Duodenal mucosa (tissue), 2 donors: Measurements from ENCODE around the gene PRXL2B.
"Not testable (repeated sequence)": the region's sequence is repeated elsewhere in the genome, so short reads cannot be mapped to it uniquely, and the experiment has no call there.

Experiments
- H3K27ac ChIP-seq: one replicate; pipeline ENCODE4 v1.7.0; 2013; ENCODE audit warnings: low read depth, low read length
- H3K27me3 ChIP-seq, 2 donors: one replicate each; pipeline ENCODE4 v1.7.0; 2013; ENCODE audit warnings: low read length in 2 of 2, control low read depth in 1 of 2; ENCODE audit not compliant: insufficient read depth in 2 of 2, control insufficient read depth in 1 of 2
- H3K36me3 ChIP-seq, 2 donors: one replicate each; pipeline ENCODE4 v1.7.0; 2013; ENCODE audit warnings: low read length in 2 of 2, control low read depth in 1 of 2; ENCODE audit not compliant: insufficient read depth in 2 of 2, control insufficient read depth in 1 of 2
- H3K4me1 ChIP-seq, 2 donors: one replicate each; pipeline ENCODE4 v1.7.0; 2013; ENCODE audit warnings: low read length in 2 of 2, control low read depth in 1 of 2; ENCODE audit not compliant: insufficient read depth in 2 of 2, control insufficient read depth in 1 of 2
- H3K4me3 ChIP-seq, 2 donors: one replicate each; pipeline ENCODE4 v1.7.0; 2013; ENCODE audit warnings: low read length in 2 of 2, low read depth in 1 of 2
- H3K9ac ChIP-seq, 2 donors: one replicate each; pipeline ENCODE4 v1.7.0; 2013; ENCODE audit warnings: low read length in 2 of 2, low read depth in 1 of 2
- H3K9me3 ChIP-seq, 2 donors: one replicate each; pipeline ENCODE4 v1.7.0; 2013; ENCODE audit warnings: low read length in 2 of 2, control low read depth in 1 of 2; ENCODE audit not compliant: control insufficient read depth in 1 of 2

PRXL2B gene

DNA sequence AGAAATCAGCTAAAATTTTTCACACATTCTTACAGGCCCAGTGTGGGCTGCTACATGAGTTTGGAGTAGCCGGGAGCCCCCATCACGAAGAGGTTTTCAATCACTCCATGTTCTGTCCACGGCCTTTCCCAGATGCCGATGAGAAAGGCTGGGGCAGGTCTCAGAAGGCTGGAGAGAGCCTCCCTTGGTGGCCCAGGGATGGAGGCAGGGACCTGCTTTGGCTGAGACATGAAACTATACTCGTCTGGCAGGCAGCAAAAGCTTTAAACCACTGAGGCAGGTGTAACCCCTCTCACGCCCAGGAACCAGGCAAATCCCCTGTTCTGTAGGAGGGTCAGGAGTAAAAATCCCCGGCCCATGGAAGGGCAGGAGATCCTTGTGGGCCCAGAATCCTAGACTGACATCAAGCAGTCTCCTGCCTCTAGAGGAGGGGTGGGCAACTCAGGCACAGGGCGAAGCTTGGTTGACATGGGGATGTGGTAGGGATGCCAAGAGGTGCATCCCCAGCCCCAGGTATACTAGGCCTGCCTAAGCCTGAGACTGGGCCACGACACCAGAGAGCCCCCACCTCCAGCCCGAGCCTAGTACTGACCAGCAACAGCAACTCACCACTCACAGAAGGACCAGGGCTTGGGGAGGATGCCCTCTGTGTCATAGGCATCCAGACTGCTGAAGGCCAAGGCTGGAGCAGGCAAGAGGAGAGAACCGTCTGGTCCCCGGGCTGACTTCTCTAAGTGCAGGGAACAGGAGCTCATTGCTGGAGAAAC is 37.2 kb downstream of the PRXL2B start:
- H3K9me3 ChIP-seq, result no peaks in the 10 kb centered on the region
- no peak overlapping the region for H3K4me3 ChIP-seq
- no peak overlapping the region for H3K27ac ChIP-seq
- no peaks in the 10 kb centered on the region for H3K36me3 ChIP-seq
- no peaks in the 10 kb centered on the region for H3K4me1 ChIP-seq
- H3K27me3 ChIP-seq, result peaks cover 18 to 22% of the 10 kb centered on the region in 2 donors
- H3K9ac ChIP-seq, result no peak overlapping the region

DNA sequence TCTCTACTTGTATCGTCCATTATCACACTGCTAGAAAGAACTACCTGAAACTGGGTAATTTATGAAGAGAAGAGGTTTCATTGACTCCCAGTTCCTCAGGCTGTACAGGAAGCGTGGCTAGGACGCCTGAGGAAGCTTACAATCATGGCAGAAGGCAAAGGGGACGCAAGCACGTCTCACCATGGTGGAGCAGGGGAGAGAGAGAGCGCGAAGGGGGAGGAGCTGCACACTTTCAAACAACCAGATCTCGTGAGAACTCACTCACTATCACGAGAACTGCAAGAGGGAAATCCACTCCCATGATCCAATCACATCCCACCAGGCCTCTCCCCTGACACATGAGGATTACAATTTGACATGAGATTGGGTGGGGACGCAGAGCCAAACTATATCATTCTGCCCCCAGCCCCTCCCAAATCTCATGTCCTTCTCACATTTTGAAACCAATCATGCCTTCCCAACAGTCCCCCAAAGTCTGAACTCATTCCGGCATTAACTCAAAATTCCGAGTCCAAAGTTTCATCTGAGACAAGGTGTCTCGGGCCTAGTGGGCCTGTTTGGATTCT is 38.2 kb downstream of the PRXL2B start:
- Histone ChIP-seq H3K4me1 (no peaks in the 10 kb centered on the region), H3K36me3 (no peaks in the 10 kb centered on the region), H3K9ac (no peak overlapping the region), H3K4me3 (no peak overlapping the region), H3K27me3 (peaks cover 23 to 26% of the 10 kb centered on the region in 2 donors), H3K27ac (no peak overlapping the region), H3K9me3 (no peaks in the 10 kb centered on the region)

GRCh38 chr1:2625311-2625710 is 38.7 kb downstream of the PRXL2B start:
- Histone ChIP-seq H3K4me3 (no peak overlapping the region), H3K9me3 (no peaks in the 10 kb centered on the region), H3K27me3 (peaks cover 27 to 31% of the 10 kb centered on the region in 2 donors), H3K36me3 (no peaks in the 10 kb centered on the region), H3K4me1 (peaks cover 0 to 3% of the 10 kb centered on the region in 2 donors), H3K9ac (no peak overlapping the region), H3K27ac (no peak overlapping the region)

- peaks cover 27 to 35% of the 10 kb centered on the region in 2 donors for H3K27me3 ChIP-seq
- H3K4me3 ChIP-seq, H3K4me1 ChIP-seq, H3K9me3 ChIP-seq, H3K27ac ChIP-seq, H3K36me3 ChIP-seq, H3K9ac ChIP-seq: not testable (repeated sequence)
These were observed 39.2 kb downstream of the PRXL2B start for GRCh38 chr1:2625748-2626147.

DNA sequence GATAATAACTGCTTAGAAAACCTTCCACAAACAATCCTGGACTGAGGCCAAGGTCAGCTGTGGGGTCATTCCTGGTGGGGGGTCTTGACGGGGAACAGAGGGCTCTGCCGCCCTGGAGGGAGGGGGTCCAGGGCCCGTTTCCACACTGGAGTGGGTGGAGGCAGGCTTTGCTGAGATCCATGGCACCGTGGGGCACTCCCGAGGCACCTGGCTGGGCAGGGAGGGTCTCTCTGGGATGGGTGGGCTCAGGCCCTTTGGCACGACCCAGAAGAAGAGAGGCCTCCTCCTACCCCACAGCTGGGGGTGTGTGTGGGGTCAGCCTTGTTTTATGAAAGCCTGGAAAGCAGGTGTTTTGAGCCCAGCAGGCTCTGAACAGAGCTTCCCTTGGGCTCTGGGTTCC is 41.2 kb downstream of the PRXL2B start:
- Histone ChIP-seq H3K27ac (no peak overlapping the region), H3K9me3 (no peaks in the 10 kb centered on the region), H3K4me3 (no peak overlapping the region), H3K9ac (no peak overlapping the region), H3K36me3 (no peaks in the 10 kb centered on the region), H3K4me1 (peaks cover 15 to 25% of the 10 kb centered on the region in 2 donors), H3K27me3 (peaks cover 27 to 35% of the 10 kb centered on the region in 2 donors)

- Histone ChIP-seq H3K27me3 (peaks cover 27 to 35% of the 10 kb centered on the region in 2 donors), H3K27ac (no peak overlapping the region), H3K4me3 (no peak overlapping the region)
These were observed 41.8 kb downstream of the PRXL2B start for GRCh38 chr1:2628191-2628932.

GRCh38 chr1:2628933-2629626 is 42.5 kb downstream of the PRXL2B start:
- peaks cover 20 to 28% of the 10 kb centered on the region in 2 donors for H3K4me1 ChIP-seq
- H3K9me3 ChIP-seq, result no peaks in the 10 kb centered on the region
- no peak overlapping the region for H3K9ac ChIP-seq
- no peaks in the 10 kb centered on the region for H3K36me3 ChIP-seq
- no peak overlapping the region for H3K4me3 ChIP-seq
- H3K27me3 ChIP-seq, result peaks cover 27 to 37% of the 10 kb centered on the region in 2 donors
- H3K27ac ChIP-seq, result no peak overlapping the region

More at GRCh38 chr1:2628191-2628932, 41.8 kb downstream of the PRXL2B start:
- H3K4me1 ChIP-seq, result peaks cover 19 to 27% of the 10 kb centered on the region in 2 donors
- H3K9me3 ChIP-seq, result no peaks in the 10 kb centered on the region
- H3K9ac ChIP-seq, result no peak overlapping the region
- no peaks in the 10 kb centered on the region for H3K36me3 ChIP-seq

- H3K4me3 ChIP-seq, result peak overlapping the region in 1 of 2 donors; percentile 18
- H3K9me3 ChIP-seq, result no peaks in the 10 kb centered on the region
- peak overlapping the region in 1 of 2 donors; percentile 48 for H3K9ac ChIP-seq
- H3K27ac ChIP-seq, result no peak overlapping the region
- peaks cover 27 to 37% of the 10 kb centered on the region in 2 donors for H3K27me3 ChIP-seq
- peaks cover 20 to 28% of the 10 kb centered on the region in 2 donors for H3K4me1 ChIP-seq
- no peaks in the 10 kb centered on the region for H3K36me3 ChIP-seq
These were observed 43.3 kb downstream of the PRXL2B start for GRCh38 chr1:2629627-2630497.

DNA sequence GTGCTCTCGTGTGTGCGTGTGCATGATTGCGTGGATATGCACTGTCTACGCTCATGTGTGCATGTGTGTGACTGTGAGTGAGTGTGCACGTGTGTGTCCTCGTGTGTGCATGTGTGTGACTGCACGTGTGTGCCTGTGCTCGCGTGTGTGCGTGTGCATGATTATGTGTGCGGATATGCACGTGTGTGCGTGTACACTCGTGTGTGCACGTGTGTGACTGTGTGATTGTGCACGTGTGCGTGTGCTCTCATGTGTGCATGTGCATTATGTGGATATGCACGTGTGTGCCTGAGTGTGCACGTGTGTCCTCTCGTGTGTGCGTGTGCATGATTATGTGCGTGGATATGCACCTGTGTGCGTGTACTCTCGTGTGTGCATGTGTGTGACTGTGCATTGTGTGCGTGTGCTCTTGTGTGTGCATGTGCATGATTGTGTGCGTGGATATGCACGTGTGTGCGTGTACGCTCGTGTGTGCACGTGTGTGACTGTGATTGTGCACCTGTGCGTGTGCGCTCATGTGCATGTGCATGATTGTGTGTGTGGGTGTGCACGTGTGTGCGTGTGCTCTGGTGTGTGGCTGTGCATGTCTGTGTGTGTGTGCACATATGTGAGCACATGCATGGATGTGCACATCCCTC is 44.0 kb downstream of the PRXL2B start:
- Histone ChIP-seq H3K4me1 (peaks cover 20 to 28% of the 10 kb centered on the region in 2 donors), H3K4me3 (peak overlapping the region; percentile 4 to 18), H3K9ac (peak overlapping the region in 1 of 2 donors; percentile 48), H3K27ac (no peak overlapping the region), H3K27me3 (peaks cover 27 to 37% of the 10 kb centered on the region in 2 donors), H3K36me3 (no peaks in the 10 kb centered on the region), H3K9me3 (no peaks in the 10 kb centered on the region)
